LNCAP (cell line): ENCODE data around the gene CD8A.

Source experiments
- TF ChIP-seq, protein P1 (sequence below): fragments of 450-650 bp; IDR thresholded peaks from 2 replicates; pipeline ENCODE4 v1.5.1; 2017; ENCODE audit warnings: mild to moderate bottlenecking

The CD8A gene

DNA sequence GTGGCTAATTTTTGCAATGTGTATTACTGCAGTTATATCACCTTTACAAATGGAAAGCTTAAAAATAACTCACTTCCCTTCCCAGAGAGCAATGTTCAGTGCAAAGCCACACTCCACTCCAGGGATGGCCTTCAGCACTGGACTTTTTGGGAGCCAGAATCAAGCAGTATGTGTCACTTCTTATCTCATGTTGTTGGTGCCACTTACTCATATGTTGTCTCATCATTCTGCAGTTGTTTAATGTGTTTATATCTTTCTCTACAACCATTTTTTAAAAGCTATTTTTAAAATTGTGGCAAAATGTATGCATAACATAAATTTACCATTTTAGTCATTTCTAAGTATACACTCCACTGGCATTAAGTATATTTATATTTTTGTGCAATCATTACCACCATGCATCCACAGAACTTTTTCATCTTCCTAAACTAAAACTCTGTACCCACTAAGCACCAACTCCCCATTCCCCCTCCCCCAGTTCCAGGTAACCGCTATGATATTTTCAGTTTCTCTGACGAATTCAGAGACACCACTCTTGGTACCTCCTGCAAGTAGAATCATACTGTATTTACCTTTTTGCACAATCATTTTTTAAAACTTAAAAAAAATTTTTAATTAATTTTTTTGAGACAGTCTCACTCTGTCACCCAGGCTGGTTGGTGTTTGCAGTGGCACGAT is 32.1 kb upstream of the CD8A start:
- TF ChIP-seq, protein P1, sequence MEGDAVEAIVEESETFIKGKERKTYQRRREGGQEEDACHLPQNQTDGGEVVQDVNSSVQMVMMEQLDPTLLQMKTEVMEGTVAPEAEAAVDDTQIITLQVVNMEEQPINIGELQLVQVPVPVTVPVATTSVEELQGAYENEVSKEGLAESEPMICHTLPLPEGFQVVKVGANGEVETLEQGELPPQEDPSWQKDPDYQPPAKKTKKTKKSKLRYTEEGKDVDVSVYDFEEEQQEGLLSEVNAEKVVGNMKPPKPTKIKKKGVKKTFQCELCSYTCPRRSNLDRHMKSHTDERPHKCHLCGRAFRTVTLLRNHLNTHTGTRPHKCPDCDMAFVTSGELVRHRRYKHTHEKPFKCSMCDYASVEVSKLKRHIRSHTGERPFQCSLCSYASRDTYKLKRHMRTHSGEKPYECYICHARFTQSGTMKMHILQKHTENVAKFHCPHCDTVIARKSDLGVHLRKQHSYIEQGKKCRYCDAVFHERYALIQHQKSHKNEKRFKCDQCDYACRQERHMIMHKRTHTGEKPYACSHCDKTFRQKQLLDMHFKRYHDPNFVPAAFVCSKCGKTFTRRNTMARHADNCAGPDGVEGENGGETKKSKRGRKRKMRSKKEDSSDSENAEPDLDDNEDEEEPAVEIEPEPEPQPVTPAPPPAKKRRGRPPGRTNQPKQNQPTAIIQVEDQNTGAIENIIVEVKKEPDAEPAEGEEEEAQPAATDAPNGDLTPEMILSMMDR = no peak

DNA sequence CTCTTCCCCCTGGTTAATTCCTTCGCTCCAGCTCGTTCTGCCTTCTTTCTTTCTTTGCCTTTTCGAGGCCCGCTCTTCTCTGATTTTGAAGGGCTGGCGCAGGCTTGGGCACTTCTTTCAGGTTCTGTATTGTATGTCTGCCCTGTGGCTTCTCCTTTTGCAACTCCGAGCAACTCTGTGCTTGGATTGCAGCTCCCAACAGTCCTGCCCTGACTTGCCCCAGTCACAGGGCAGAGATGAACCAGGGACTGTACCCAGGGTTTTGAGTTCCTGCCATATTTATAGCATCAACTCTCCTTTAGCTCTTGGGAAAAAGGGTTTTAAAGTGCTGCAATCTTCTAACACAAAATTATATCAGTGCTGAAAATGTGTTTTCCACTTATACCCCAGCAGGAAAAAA is 31.1 kb upstream of the CD8A start:
- TF ChIP-seq, protein P1 = no peak

DNA sequence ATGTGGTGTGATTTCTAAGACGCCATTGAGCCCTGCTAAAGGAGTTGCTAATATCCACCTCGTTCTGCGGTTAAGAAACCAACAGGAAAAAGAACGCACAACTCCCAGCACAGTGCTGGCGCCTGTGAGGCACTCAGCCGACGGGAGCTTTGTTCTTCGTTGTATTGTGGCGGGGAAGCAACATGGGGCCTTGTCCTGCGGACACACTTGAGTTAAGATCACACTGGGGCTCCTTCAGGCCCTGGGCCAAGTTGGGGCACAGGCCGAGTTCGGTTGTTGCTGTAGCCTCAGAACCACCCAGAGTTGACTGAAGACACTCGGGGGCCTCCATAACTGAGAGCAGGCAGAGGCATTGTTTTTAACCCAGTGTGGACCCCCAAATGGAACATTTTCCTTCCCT is 30.6 kb upstream of the CD8A start:
- TF ChIP-seq, protein P1 = no peak

DNA sequence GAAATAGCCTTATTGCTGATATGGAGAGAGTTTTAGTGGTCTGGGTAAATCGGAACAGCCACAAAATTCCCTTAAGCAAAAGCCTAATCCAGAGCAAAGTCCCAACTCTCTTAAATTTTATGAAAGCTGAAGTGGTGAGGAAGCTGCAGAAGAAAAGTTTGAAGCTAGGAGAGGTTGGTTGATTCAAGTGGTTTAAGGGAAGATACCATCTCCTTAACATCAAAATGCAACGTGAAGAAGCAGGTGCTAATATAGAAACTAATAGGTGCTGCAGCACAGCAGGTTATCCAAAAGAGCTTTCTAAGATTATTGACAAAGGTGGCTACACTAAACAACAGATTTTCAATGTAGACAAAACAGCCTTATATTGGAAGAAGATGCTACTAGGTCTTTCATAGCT is 28.2 kb upstream of the CD8A start:
- TF ChIP-seq, protein P1 = no peak

DNA sequence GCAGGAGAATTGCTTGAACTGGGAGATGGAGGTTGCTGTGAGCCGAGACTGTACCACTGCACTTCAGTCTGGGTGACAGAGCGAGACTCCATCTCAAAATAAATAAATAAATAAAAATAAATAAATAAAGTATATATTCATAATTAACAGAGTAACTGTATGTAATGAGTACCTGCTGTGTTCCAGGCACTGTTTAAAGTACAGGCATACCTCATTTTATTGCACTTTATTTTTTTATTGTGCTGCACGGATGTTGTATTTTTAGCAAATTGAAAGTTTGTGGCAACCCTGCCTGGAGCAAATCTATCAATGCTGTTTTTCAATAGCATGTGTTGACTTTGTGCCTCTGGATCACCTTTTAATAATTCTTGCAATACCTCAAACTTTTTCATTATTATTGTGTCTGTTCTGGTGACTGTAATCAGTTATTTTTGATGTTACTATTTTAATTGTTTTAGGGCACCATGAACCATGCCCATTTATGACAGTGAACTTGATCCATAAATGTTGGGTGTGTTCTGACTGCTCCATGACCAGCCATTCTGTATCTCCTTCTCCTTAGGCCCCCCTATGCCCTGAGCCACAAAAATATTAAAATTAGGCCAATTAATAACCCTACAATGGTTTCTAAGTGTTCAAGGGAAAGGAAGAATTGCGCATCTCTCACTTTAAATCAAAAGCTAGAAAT is 27.5 kb upstream of the CD8A start:
- TF ChIP-seq, protein P1 = no peak

DNA sequence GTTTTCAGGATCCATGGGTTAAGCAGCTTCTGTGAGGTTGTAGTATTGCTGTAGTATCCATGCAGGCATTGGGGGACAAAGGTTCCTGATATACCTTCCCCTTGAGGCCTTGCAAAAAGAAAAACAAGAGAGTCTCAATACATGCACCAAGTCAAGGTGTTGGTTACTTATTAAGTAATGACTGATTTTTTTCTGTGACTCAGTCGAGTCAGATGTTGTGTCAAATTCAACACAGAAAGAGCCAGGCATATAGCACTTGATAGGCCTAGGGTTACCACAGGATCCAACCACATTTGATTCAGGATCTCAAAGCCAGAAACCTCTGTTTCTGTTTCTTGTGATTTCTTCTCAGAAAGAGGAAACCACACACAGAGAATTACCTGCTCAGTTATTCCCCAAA is 24.9 kb upstream of the CD8A start:
- TF ChIP-seq, protein P1 = no peak

DNA sequence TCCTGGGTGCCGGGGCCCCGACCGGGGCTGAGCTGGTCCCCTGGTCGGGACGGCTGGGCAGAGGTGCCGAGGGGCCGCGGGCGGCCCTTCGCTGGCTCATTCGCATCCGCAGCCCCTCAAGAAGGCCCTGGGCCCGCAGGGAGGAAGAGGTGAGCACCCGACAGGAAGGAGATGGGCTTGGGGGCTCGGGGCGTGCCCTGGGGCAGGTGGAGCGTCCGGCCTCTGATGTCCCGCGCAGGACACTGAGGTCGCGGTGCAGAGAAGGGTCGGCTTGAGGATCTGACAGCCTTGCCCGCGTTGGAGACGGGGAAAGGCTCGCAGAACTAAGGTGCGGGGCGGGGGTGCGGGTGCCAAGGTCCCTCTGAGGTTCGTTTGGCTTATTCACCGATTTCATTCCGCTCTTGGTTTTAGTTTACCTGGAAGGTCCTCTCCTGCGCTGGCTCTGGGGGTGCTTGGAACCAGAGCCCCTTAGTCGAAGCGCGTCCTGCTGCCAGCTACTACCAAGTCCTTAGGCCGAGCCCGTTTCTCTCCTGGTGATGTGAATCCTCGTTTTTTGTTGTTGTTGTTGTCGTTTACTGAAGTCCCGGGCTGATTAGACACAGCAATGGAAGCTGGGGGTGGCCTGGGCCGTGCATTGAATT is 18.9 kb upstream of the CD8A start:
- TF ChIP-seq, protein P1 = no peak
